Activated B cell treated with CpG ODN at 0.5 μM for 24 hours (primary cell): ENCODE measurements around the gene YTHDC1. TPM values are rescaled to one million over a fixed set of nuclear protein-coding genes. Genes with fewer than 3 reads are reported as not detected.

Experiments
- ATAC-seq: fragments of 200-7000 bp; cut with Tn5 transposase; one replicate; pipeline ENCODE4 v1.10.0; 2021; ENCODE audit warnings: low read depth, mild to moderate bottlenecking, moderate library complexity
- CTCF ChIA-PET: fragments of 350-600 bp; sonication (Branson Sonifier 250); formaldehyde crosslinking; loops from one replicate; lab custom pipeline; 2021; ENCODE audit warnings: antibody characterized with exemption; lab: Charles Lee
- POLR2A ChIA-PET: fragments of 350-600 bp; sonication (Branson Sonifier 250); formaldehyde crosslinking; loops from one replicate; lab custom pipeline; 2021; ENCODE audit warnings: antibody characterized with exemption; lab: Charles Lee
- DNase-seq: peaks from one replicate; pipeline ENCODE4 v3.0.0; 2022
- H3K27ac Mint-ChIP-seq: one replicate; pipeline ENCODE4 v1.8.0; 2020; ENCODE audit warnings: mixed read lengths
- H3K27me3 Mint-ChIP-seq: one replicate; pipeline ENCODE4 v1.8.0; 2021; ENCODE audit warnings: mixed read lengths
- H3K36me3 Mint-ChIP-seq: one replicate; pipeline ENCODE4 v1.8.0; 2021; ENCODE audit warnings: low read depth, mixed read lengths
- H3K4me1 Mint-ChIP-seq: one replicate; pipeline ENCODE4 v1.8.0; 2021; ENCODE audit warnings: mixed read lengths
- H3K4me3 Mint-ChIP-seq: one replicate; pipeline ENCODE4 v1.8.0; 2020; ENCODE audit warnings: mild to moderate bottlenecking, mixed read lengths
- H3K9me3 Mint-ChIP-seq: one replicate; pipeline ENCODE4 v1.8.0; 2020; ENCODE audit warnings: mixed read lengths
- CTCF ChIP-seq: fragments of 200-600 bp; IDR thresholded peaks from one replicate; pipeline ENCODE4 v1.8.0; 2022; ENCODE audit warnings: antibody characterized with exemption, mild to moderate bottlenecking
- intact Hi-C: fragments of 100-400 bp; cut with micrococcal nuclease; formaldehyde crosslinking; loops from one replicate; pipeline ENCODE4 v1.15.1; 2024
- total RNA-seq: library from RNA; stranded (reverse); gene quantifications from 2 replicates; pipeline ENCODE4 v1.2.3, GENCODE V29; 2022

YTHDC1 gene
- total RNA-seq, 1 donor from 2014 or later, result 119 TPM

- Mint-ChIP-seq H3K27me3 (peaks cover 18% of the 10 kb centered on the region), H3K4me3 (no peak overlapping the region)
- CTCF ChIA-PET, result no interaction called here
Measured at GRCh38 chr4:68366600-68366999, 16.7 kb upstream of the YTHDC1 start.

DNA sequence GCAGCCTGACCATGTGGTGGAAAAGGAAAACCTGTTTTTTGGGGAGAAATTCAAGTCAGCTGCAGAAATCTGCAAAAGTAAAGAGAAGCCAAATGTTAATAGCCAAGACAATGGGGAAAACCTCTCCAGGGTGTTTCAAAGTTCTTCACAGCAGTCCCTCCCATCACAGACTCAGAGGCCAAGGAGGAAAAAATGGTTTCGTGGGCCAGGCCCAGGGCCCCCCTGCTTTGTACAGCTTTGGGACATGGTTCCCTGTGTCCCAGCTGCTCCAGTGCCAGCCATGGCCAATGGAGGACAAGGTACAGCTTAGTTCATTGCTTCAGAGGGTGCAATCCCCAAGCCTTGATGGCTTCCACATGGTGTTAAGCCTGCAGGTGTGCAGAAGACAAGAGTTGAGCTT is 15.2 kb upstream of the YTHDC1 start:
- Mint-ChIP-seq H3K4me1 (no peaks in the 10 kb centered on the region), H3K27ac (no peak overlapping the region), H3K36me3 (no peaks in the 10 kb centered on the region), H3K4me3 (no peak overlapping the region), H3K27me3 (peaks cover 18% of the 10 kb centered on the region), H3K9me3 (no peaks in the 10 kb centered on the region)
- DNase-seq (no peak), ATAC-seq (no peak)
- CTCF ChIA-PET, result no interaction called here
- intact Hi-C loops, result no loop called here
- TF ChIP-seq CTCF, result no peak
- POLR2A ChIA-PET, result no interaction called here

More at GRCh38 chr4:68366600-68366999, 16.7 kb upstream of the YTHDC1 start:
- Mint-ChIP-seq H3K9me3 (no peaks in the 10 kb centered on the region), H3K36me3 (no peaks in the 10 kb centered on the region), H3K4me1 (no peaks in the 10 kb centered on the region), H3K27ac (no peak overlapping the region)
- POLR2A ChIA-PET, result no interaction called here
- intact Hi-C loops, result no loop called here
- no peak for TF ChIP-seq CTCF
- no peak for ATAC-seq
- DNase-seq, result no peak

GRCh38 chr4:68361146-68361589 is 11.3 kb upstream of the YTHDC1 start:
- ChIA-PET POLR2A (no interaction called here), CTCF (no interaction called here)
- no peak for ATAC-seq
- H3K36me3 Mint-ChIP-seq, result no peaks in the 10 kb centered on the region
- H3K27ac Mint-ChIP-seq, result no peak overlapping the region
- peaks cover 18% of the 10 kb centered on the region for H3K27me3 Mint-ChIP-seq
- no peaks in the 10 kb centered on the region for H3K4me1 Mint-ChIP-seq
- TF ChIP-seq CTCF, result no peak
- no peaks in the 10 kb centered on the region for H3K9me3 Mint-ChIP-seq
- H3K4me3 Mint-ChIP-seq, result no peak overlapping the region
- intact Hi-C loops, result no loop called here
- no peak for DNase-seq

DNA sequence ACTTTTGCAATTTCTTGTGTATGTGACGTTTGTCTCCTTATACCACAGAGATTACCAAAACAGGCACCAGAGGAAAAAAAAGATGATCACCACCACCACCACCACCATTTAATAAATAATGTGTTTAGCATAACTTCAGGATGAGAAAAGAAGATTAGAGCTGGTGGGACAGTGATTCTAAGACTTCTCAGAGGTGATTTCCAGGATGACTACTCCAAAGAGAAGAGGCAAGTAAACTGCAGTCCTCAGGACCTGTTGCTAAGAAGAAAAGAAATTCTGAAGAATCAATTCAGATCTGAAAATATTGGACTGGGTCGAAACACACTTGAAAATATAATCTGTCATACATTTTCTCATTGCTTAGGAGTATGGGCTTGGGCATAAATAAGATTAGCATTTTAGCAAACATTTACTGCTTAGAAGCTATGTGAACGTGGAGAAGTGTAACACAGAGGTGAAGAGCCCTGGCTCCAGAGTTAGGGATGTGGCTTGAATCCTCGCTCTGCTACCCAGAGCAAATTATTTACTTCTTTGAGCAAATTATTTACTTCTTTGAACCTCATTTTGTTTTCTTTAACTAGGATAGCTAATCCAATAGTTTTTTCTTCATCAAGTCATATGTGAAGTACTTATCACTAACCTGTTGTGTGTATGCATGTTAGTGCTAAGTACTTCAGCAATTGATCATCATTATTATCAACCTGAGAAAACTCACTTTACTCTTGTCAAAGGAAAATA is 10.5 kb upstream of the YTHDC1 start:
- ChIA-PET POLR2A (no interaction called here), CTCF (no interaction called here)
- Mint-ChIP-seq H3K36me3 (no peaks in the 10 kb centered on the region), H3K9me3 (no peaks in the 10 kb centered on the region), H3K4me3 (no peak overlapping the region), H3K27ac (no peak overlapping the region), H3K27me3 (peaks cover 15% of the 10 kb centered on the region), H3K4me1 (no peaks in the 10 kb centered on the region)
- DNase-seq, result no peak
- ATAC-seq, result no peak
- intact Hi-C loops, result no loop called here
- TF ChIP-seq CTCF, result no peak

- no peak for ATAC-seq
- Mint-ChIP-seq H3K9me3 (no peaks in the 10 kb centered on the region), H3K27ac (no peak overlapping the region), H3K4me1 (no peaks in the 10 kb centered on the region), H3K27me3 (peaks cover 8% of the 10 kb centered on the region), H3K36me3 (no peaks in the 10 kb centered on the region), H3K4me3 (no peak overlapping the region)
- TF ChIP-seq CTCF, result no peak
- CTCF ChIA-PET, result no interaction called here
- POLR2A ChIA-PET, result no interaction called here
- intact Hi-C loops, result no loop called here
- DNase-seq, result no peak
Measured at GRCh38 chr4:68359508-68359907, 9.6 kb upstream of the YTHDC1 start.
